Neural crest cell (in vitro differentiated cells): ENCODE data around the gene MUC21. TPM values are rescaled to one million over a fixed set of nuclear protein-coding genes. Genes with fewer than 3 reads are reported as not detected.

Experiments
- DNase-seq: peaks from one replicate; pipeline ENCODE4 v3.0.0; 2021; ENCODE audit warnings: low read depth, mixed read lengths, low spot score
- H3K27ac Mint-ChIP-seq: one replicate; pipeline ENCODE4 v1.8.0; 2021; ENCODE audit warnings: mild to moderate bottlenecking, mixed read lengths; ENCODE audit not compliant: unreplicated experiment
- H3K27me3 Mint-ChIP-seq: 2 replicates; pipeline ENCODE4 v1.8.0; 2021; ENCODE audit warnings: low read depth, mild to moderate bottlenecking, mixed read lengths
- H3K36me3 Mint-ChIP-seq: 2 replicates; pipeline ENCODE4 v1.8.0; 2021; ENCODE audit warnings: low read depth, mild to moderate bottlenecking, mixed read lengths
- H3K4me1 Mint-ChIP-seq: 2 replicates; pipeline ENCODE4 v1.8.0; 2021; ENCODE audit warnings: mixed read lengths
- H3K4me3 Mint-ChIP-seq: one replicate; pipeline ENCODE4 v1.8.0; 2021; ENCODE audit warnings: mild to moderate bottlenecking, mixed read lengths
- H3K9me3 Mint-ChIP-seq: 2 replicates; pipeline ENCODE4 v1.8.0; 2021; ENCODE audit warnings: mixed read lengths
- CTCF ChIP-seq: fragments of 200-600 bp; sonication (generic); conservative IDR thresholded peaks from 2 replicates; pipeline ENCODE4 v1.5.0; 2021; ENCODE audit warnings: antibody characterized with exemption, mild to moderate bottlenecking
- total RNA-seq: library from RNA; stranded (reverse); gene quantifications from 2 replicates; pipeline ENCODE4 v1.2.1, GENCODE V29; 2021

MUC21 gene
- total RNA-seq, 1 donor from 2014 or later, result not detected

- no peak for DNase-seq
- Mint-ChIP-seq H3K4me3 (no peak overlapping the region), H3K27me3 (peaks cover 36% of the 10 kb centered on the region), H3K4me1 (no peaks in the 10 kb centered on the region), H3K36me3 (no peaks in the 10 kb centered on the region), H3K27ac (no peak overlapping the region), H3K9me3 (peaks cover 15% of the 10 kb centered on the region)
- TF ChIP-seq CTCF, result no peak
These were observed 34.7 kb upstream of the MUC21 start for GRCh38 chr6:30948811-30949210.

GRCh38 chr6:30951907-30952469, 31.5 kb upstream of the MUC21 start:
- no peak for DNase-seq
- TF ChIP-seq CTCF, result no peak
- peaks cover 20% of the 10 kb centered on the region for H3K4me1 Mint-ChIP-seq
- H3K27me3 Mint-ChIP-seq, result peaks cover 53% of the 10 kb centered on the region
- H3K36me3 Mint-ChIP-seq, result no peaks in the 10 kb centered on the region
- H3K4me3 Mint-ChIP-seq, result peak overlapping the region; percentile 31
- no peak overlapping the region for H3K27ac Mint-ChIP-seq
- peaks cover 15% of the 10 kb centered on the region for H3K9me3 Mint-ChIP-seq

- H3K27ac Mint-ChIP-seq, result no peak overlapping the region
- peaks cover 15% of the 10 kb centered on the region for H3K9me3 Mint-ChIP-seq
- no peaks in the 10 kb centered on the region for H3K36me3 Mint-ChIP-seq
- peak overlapping the region; percentile 77 for H3K4me3 Mint-ChIP-seq
- H3K27me3 Mint-ChIP-seq, result peaks cover 45% of the 10 kb centered on the region
- peaks cover 34% of the 10 kb centered on the region for H3K4me1 Mint-ChIP-seq
- DNase-seq, result no peak
- no peak for TF ChIP-seq CTCF
These were observed 28.7 kb upstream of the MUC21 start for GRCh38 chr6:30954631-30955366.

- Mint-ChIP-seq H3K27me3 (peaks cover 45% of the 10 kb centered on the region), H3K4me3 (peak overlapping the region; percentile 81), H3K9me3 (peaks cover 15% of the 10 kb centered on the region), H3K27ac (no peak overlapping the region), H3K4me1 (peaks cover 34% of the 10 kb centered on the region), H3K36me3 (no peaks in the 10 kb centered on the region)
- no peak for TF ChIP-seq CTCF
- peak; percentile 37 for DNase-seq
These were observed 28.0 kb upstream of the MUC21 start for GRCh38 chr6:30955367-30956042.

- no peak for DNase-seq
- Mint-ChIP-seq H3K27me3 (peaks cover 27% of the 10 kb centered on the region), H3K9me3 (no peaks in the 10 kb centered on the region), H3K4me1 (peaks cover 34% of the 10 kb centered on the region), H3K36me3 (no peaks in the 10 kb centered on the region), H3K27ac (no peak overlapping the region), H3K4me3 (no peak overlapping the region)
- TF ChIP-seq CTCF, result no peak
These were observed 25.8 kb upstream of the MUC21 start for GRCh38 chr6:30957716-30958115.
